ENCODE results near the gene ASF1A.

Gene ASF1A

DNA sequence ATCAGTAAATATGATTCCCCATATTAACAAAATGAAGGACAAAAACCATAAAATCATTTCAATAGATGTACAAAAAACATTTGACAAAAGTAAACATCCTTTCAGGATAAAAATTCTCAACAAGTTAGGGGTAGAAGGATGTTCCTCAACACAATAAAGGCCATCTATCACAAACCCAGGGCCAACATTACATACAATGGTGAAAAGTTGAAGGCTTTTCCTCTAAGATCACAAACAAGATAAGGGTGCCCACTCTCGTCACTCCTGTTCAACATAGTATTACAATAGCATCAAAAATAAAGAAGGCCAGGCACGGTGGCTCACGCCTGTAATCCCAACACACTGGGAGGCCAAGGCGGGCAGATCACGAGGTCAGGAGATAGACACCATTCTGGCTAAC, 22.6 kb upstream of the ASF1A start:
- H3F3A ChIP-seq (ENCODE audit: insufficient read depth): no peaks in the 10 kb centered on the region
- H3K79me2 ChIP-seq (ENCODE audit: insufficient read depth, low read length): peaks cover 16% of the 10 kb centered on the region
- H2AFZ ChIP-seq (ENCODE audit: low read depth, low read length, severe bottlenecking): no peak overlapping the region
- no peaks in the 10 kb centered on the region for H4K20me1 ChIP-seq (ENCODE audit: low read depth, low read length)
- TF ChIP-seq EZH2phosphoT487 (conservative IDR thresholded peaks at IDR 0.05; ENCODE audit: low read length): no peak
- TF ChIP-seq, protein P1, sequence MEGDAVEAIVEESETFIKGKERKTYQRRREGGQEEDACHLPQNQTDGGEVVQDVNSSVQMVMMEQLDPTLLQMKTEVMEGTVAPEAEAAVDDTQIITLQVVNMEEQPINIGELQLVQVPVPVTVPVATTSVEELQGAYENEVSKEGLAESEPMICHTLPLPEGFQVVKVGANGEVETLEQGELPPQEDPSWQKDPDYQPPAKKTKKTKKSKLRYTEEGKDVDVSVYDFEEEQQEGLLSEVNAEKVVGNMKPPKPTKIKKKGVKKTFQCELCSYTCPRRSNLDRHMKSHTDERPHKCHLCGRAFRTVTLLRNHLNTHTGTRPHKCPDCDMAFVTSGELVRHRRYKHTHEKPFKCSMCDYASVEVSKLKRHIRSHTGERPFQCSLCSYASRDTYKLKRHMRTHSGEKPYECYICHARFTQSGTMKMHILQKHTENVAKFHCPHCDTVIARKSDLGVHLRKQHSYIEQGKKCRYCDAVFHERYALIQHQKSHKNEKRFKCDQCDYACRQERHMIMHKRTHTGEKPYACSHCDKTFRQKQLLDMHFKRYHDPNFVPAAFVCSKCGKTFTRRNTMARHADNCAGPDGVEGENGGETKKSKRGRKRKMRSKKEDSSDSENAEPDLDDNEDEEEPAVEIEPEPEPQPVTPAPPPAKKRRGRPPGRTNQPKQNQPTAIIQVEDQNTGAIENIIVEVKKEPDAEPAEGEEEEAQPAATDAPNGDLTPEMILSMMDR (IDR thresholded peaks at IDR 0.05; ENCODE audit: insufficient read depth, low read length, poor library complexity, severe bottlenecking): no peak
- no peak overlapping the region for H3K4me3 ChIP-seq (ENCODE audit: insufficient read depth, low read length, poor library complexity, severe bottlenecking)
- H3K27me3 ChIP-seq (ENCODE audit: low read length): no peaks in the 10 kb centered on the region
- H3K9me2 ChIP-seq (replicated peaks; ENCODE audit: insufficient read depth, low read length): no peaks in the 10 kb centered on the region
- H3K9me3 ChIP-seq (ENCODE audit: insufficient read depth, low read length): no peaks in the 10 kb centered on the region
- no peak overlapping the region for H3K27ac ChIP-seq (ENCODE audit: low read depth, low read length)
- H3K36me3 ChIP-seq (ENCODE audit: low read length): no peaks in the 10 kb centered on the region
- no peak overlapping the region for H3K4me2 ChIP-seq (ENCODE audit: low read depth, low read length, poor library complexity, severe bottlenecking)
- no peak overlapping the region for H3K9ac ChIP-seq (ENCODE audit: low read length)

DNA sequence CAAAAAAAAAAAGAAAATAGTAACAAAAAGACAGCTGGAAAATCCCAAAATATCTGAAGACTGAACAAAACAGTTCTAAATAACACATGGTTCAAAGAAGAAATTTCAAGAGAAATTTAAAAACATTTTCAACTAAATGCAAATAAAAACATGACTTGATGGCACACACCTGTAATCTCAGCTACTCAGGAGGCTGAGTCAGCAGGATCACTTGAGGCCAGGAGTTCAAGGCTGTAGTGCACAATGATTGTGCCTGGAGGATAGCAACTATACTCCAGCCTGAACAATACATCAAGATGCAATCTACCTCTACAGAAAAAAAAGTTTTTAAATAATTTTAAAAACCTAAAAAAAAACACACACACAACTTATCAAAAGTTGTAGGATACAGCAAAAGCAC, 21.6 kb upstream of the ASF1A start:
- no peak overlapping the region for H3K27ac ChIP-seq (ENCODE audit: low read depth, low read length)
- H2AFZ ChIP-seq (ENCODE audit: low read depth, low read length, severe bottlenecking): no peak overlapping the region
- no peaks in the 10 kb centered on the region for H3F3A ChIP-seq (ENCODE audit: insufficient read depth)
- no peaks in the 10 kb centered on the region for H3K9me3 ChIP-seq (ENCODE audit: insufficient read depth, low read length)
- H4K20me1 ChIP-seq (ENCODE audit: low read depth, low read length): no peaks in the 10 kb centered on the region
- H3K9ac ChIP-seq (ENCODE audit: low read length): no peak overlapping the region
- H3K4me2 ChIP-seq (ENCODE audit: low read depth, low read length, poor library complexity, severe bottlenecking): no peak overlapping the region
- H3K9me2 ChIP-seq (replicated peaks; ENCODE audit: insufficient read depth, low read length): no peaks in the 10 kb centered on the region
- no peak for TF ChIP-seq EZH2phosphoT487 (conservative IDR thresholded peaks at IDR 0.05; ENCODE audit: low read length)
- TF ChIP-seq, protein P1 (IDR thresholded peaks at IDR 0.05; ENCODE audit: insufficient read depth, low read length, poor library complexity, severe bottlenecking): no peak
- H3K4me3 ChIP-seq (ENCODE audit: insufficient read depth, low read length, poor library complexity, severe bottlenecking): no peak overlapping the region
- peaks cover 13% of the 10 kb centered on the region for H3K79me2 ChIP-seq (ENCODE audit: insufficient read depth, low read length)
- H3K27me3 ChIP-seq (ENCODE audit: low read length): no peaks in the 10 kb centered on the region
- no peaks in the 10 kb centered on the region for H3K36me3 ChIP-seq (ENCODE audit: low read length)

- no peak overlapping the region for H3K4me3 ChIP-seq (ENCODE audit: insufficient read depth, low read length, poor library complexity, severe bottlenecking)
- H3K36me3 ChIP-seq (ENCODE audit: low read length): no peaks in the 10 kb centered on the region
- H3K9me2 ChIP-seq (replicated peaks; ENCODE audit: insufficient read depth, low read length): no peaks in the 10 kb centered on the region
- no peaks in the 10 kb centered on the region for H3F3A ChIP-seq (ENCODE audit: insufficient read depth)
- H3K4me2 ChIP-seq (ENCODE audit: low read depth, low read length, poor library complexity, severe bottlenecking): no peak overlapping the region
- H3K79me2 ChIP-seq (ENCODE audit: insufficient read depth, low read length): peaks cover 10% of the 10 kb centered on the region; the same call in 1 of the 2 replicates
- no peaks in the 10 kb centered on the region for H4K20me1 ChIP-seq (ENCODE audit: low read depth, low read length)
- no peak overlapping the region for H3K9ac ChIP-seq (ENCODE audit: low read length)
- no peak for TF ChIP-seq EZH2phosphoT487 (conservative IDR thresholded peaks at IDR 0.05; ENCODE audit: low read length)
- TF ChIP-seq, protein P1 (IDR thresholded peaks at IDR 0.05; ENCODE audit: insufficient read depth, low read length, poor library complexity, severe bottlenecking): no peak
- H3K27ac ChIP-seq (ENCODE audit: low read depth, low read length): no peak overlapping the region
- no peaks in the 10 kb centered on the region for H3K27me3 ChIP-seq (ENCODE audit: low read length)
- H2AFZ ChIP-seq (ENCODE audit: low read depth, low read length, severe bottlenecking): no peak overlapping the region
- no peaks in the 10 kb centered on the region for H3K9me3 ChIP-seq (ENCODE audit: insufficient read depth, low read length)
Measured at GRCh38 chr6:118872726-118873125, 21.2 kb upstream of the ASF1A start.

All from SU-DHL-6 (cell line).